ENCODE results near the gene GRIK1.

The GRIK1 gene

GRCh38 chr21:29788752-29789151 is 151.0 kb downstream of the GRIK1 start:
- Histone ChIP-seq H3K27ac (ENCODE audit: low read length) (no peak overlapping the region), H3K27me3 (ENCODE audit: control insufficient read depth in 1 of 2, insufficient read depth in 2 of 2, low read length in 2 of 2) (no peaks in the 10 kb centered on the region), H3K4me1 (ENCODE audit: control insufficient read depth, insufficient read depth, low read length) (no peaks in the 10 kb centered on the region), H3K9ac (ENCODE audit: low read length in 2 of 2) (no peak overlapping the region), H3K36me3 (ENCODE audit: control insufficient read depth in 2 of 2, insufficient read depth in 2 of 2, low read length in 2 of 2) (no peaks in the 10 kb centered on the region), H3K9me3 (ENCODE audit: control insufficient read depth in 2 of 2, low read length in 2 of 2) (no peaks in the 10 kb centered on the region), H3K4me3 (ENCODE audit: low read length in 2 of 2) (no peak overlapping the region)

- H3K9me3 ChIP-seq (ENCODE audit: control insufficient read depth in 2 of 2, low read length in 2 of 2): no peaks in the 10 kb centered on the region
- H3K9ac ChIP-seq (ENCODE audit: low read length in 2 of 2): no peak overlapping the region
- no peak overlapping the region for H3K4me3 ChIP-seq (ENCODE audit: low read length in 2 of 2)
- H3K4me1 ChIP-seq (ENCODE audit: control insufficient read depth, insufficient read depth, low read length): no peaks in the 10 kb centered on the region
- H3K36me3 ChIP-seq (ENCODE audit: control insufficient read depth in 2 of 2, insufficient read depth in 2 of 2, low read length in 2 of 2): no peaks in the 10 kb centered on the region
- no peak overlapping the region for H3K27ac ChIP-seq (ENCODE audit: low read length)
- no peaks in the 10 kb centered on the region for H3K27me3 ChIP-seq (ENCODE audit: control insufficient read depth in 1 of 2, insufficient read depth in 2 of 2, low read length in 2 of 2)
Observed at GRCh38 chr21:29787361-29787909, 152.4 kb downstream of the GRIK1 start.

GRCh38 chr21:29786496-29787360 is 153.1 kb downstream of the GRIK1 start:
- H3K27me3 ChIP-seq (ENCODE audit: control insufficient read depth in 1 of 2, insufficient read depth in 2 of 2, low read length in 2 of 2): no peaks in the 10 kb centered on the region
- H3K4me1 ChIP-seq (ENCODE audit: control insufficient read depth, insufficient read depth, low read length): no peaks in the 10 kb centered on the region
- no peak overlapping the region for H3K4me3 ChIP-seq (ENCODE audit: low read length in 2 of 2)
- no peak overlapping the region for H3K27ac ChIP-seq (ENCODE audit: low read length)
- no peaks in the 10 kb centered on the region for H3K9me3 ChIP-seq (ENCODE audit: control insufficient read depth in 2 of 2, low read length in 2 of 2)
- no peak overlapping the region for H3K9ac ChIP-seq (ENCODE audit: low read length in 2 of 2)
- no peaks in the 10 kb centered on the region for H3K36me3 ChIP-seq (ENCODE audit: control insufficient read depth in 2 of 2, insufficient read depth in 2 of 2, low read length in 2 of 2)

- H3K9me3 ChIP-seq (ENCODE audit: control insufficient read depth in 2 of 2, low read length in 2 of 2): no peaks in the 10 kb centered on the region
- no peaks in the 10 kb centered on the region for H3K4me1 ChIP-seq (ENCODE audit: control insufficient read depth, insufficient read depth, low read length)
- H3K9ac ChIP-seq (ENCODE audit: low read length in 2 of 2): no peak overlapping the region
- H3K4me3 ChIP-seq (ENCODE audit: low read length in 2 of 2): no peak overlapping the region
- H3K27me3 ChIP-seq (ENCODE audit: control insufficient read depth in 1 of 2, insufficient read depth in 2 of 2, low read length in 2 of 2): no peaks in the 10 kb centered on the region
- H3K27ac ChIP-seq (ENCODE audit: low read length): no peak overlapping the region
- H3K36me3 ChIP-seq (ENCODE audit: control insufficient read depth in 2 of 2, insufficient read depth in 2 of 2, low read length in 2 of 2): no peaks in the 10 kb centered on the region
Observed at GRCh38 chr21:29777160-29777559, 162.6 kb downstream of the GRIK1 start.

- Histone ChIP-seq H3K27ac (ENCODE audit: low read length) (no peak overlapping the region), H3K9ac (ENCODE audit: low read length in 2 of 2) (no peak overlapping the region), H3K27me3 (ENCODE audit: control insufficient read depth in 1 of 2, insufficient read depth in 2 of 2, low read length in 2 of 2) (no peaks in the 10 kb centered on the region), H3K4me1 (ENCODE audit: control insufficient read depth, insufficient read depth, low read length) (no peaks in the 10 kb centered on the region), H3K9me3 (ENCODE audit: control insufficient read depth in 2 of 2, low read length in 2 of 2) (no peaks in the 10 kb centered on the region), H3K36me3 (ENCODE audit: control insufficient read depth in 2 of 2, insufficient read depth in 2 of 2, low read length in 2 of 2) (no peaks in the 10 kb centered on the region), H3K4me3 (ENCODE audit: low read length in 2 of 2) (no peak overlapping the region)
Observed at GRCh38 chr21:29775462-29775861, 164.3 kb downstream of the GRIK1 start.

GRCh38 chr21:29771491-29772066 is 168.2 kb downstream of the GRIK1 start:
- Histone ChIP-seq H3K27me3 (ENCODE audit: control insufficient read depth in 1 of 2, insufficient read depth in 2 of 2, low read length in 2 of 2) (no peaks in the 10 kb centered on the region), H3K4me3 (ENCODE audit: low read length in 2 of 2) (no peak overlapping the region), H3K4me1 (ENCODE audit: control insufficient read depth, insufficient read depth, low read length) (no peaks in the 10 kb centered on the region), H3K9ac (ENCODE audit: low read length in 2 of 2) (no peak overlapping the region), H3K27ac (ENCODE audit: low read length) (no peak overlapping the region), H3K9me3 (ENCODE audit: control insufficient read depth in 2 of 2, low read length in 2 of 2) (no peaks in the 10 kb centered on the region), H3K36me3 (ENCODE audit: control insufficient read depth in 2 of 2, insufficient read depth in 2 of 2, low read length in 2 of 2) (no peaks in the 10 kb centered on the region)

- H3K9me3 ChIP-seq (ENCODE audit: control insufficient read depth in 2 of 2, low read length in 2 of 2): no peaks in the 10 kb centered on the region
- H3K4me1 ChIP-seq (ENCODE audit: control insufficient read depth, insufficient read depth, low read length): no peaks in the 10 kb centered on the region
- no peaks in the 10 kb centered on the region for H3K27me3 ChIP-seq (ENCODE audit: control insufficient read depth in 1 of 2, insufficient read depth in 2 of 2, low read length in 2 of 2)
Observed at GRCh38 chr21:29763674-29764073, 176.1 kb downstream of the GRIK1 start.

GRCh38 chr21:29762570-29763082 is 177.2 kb downstream of the GRIK1 start:
- H3K4me1 ChIP-seq (ENCODE audit: control insufficient read depth, insufficient read depth, low read length): no peaks in the 10 kb centered on the region
- H3K27ac ChIP-seq (ENCODE audit: low read length): no peak overlapping the region
- no peak overlapping the region for H3K9ac ChIP-seq (ENCODE audit: low read length in 2 of 2)
- H3K4me3 ChIP-seq (ENCODE audit: low read length in 2 of 2): no peak overlapping the region
- H3K27me3 ChIP-seq (ENCODE audit: control insufficient read depth in 1 of 2, insufficient read depth in 2 of 2, low read length in 2 of 2): no peaks in the 10 kb centered on the region
- no peaks in the 10 kb centered on the region for H3K36me3 ChIP-seq (ENCODE audit: control insufficient read depth in 2 of 2, insufficient read depth in 2 of 2, low read length in 2 of 2)
- no peaks in the 10 kb centered on the region for H3K9me3 ChIP-seq (ENCODE audit: control insufficient read depth in 2 of 2, low read length in 2 of 2)

More at GRCh38 chr21:29763674-29764073, 176.1 kb downstream of the GRIK1 start:
- Histone ChIP-seq H3K27ac (ENCODE audit: low read length) (no peak overlapping the region), H3K4me3 (ENCODE audit: low read length in 2 of 2) (no peak overlapping the region), H3K36me3 (ENCODE audit: control insufficient read depth in 2 of 2, insufficient read depth in 2 of 2, low read length in 2 of 2) (no peaks in the 10 kb centered on the region), H3K9ac (ENCODE audit: low read length in 2 of 2) (no peak overlapping the region)

- Histone ChIP-seq H3K27me3 (ENCODE audit: control insufficient read depth in 1 of 2, insufficient read depth in 2 of 2, low read length in 2 of 2) (no peaks in the 10 kb centered on the region), H3K9me3 (ENCODE audit: control insufficient read depth in 2 of 2, low read length in 2 of 2) (no peaks in the 10 kb centered on the region), H3K9ac (ENCODE audit: low read length in 2 of 2) (no peak overlapping the region), H3K4me3 (ENCODE audit: low read length in 2 of 2) (no peak overlapping the region), H3K27ac (ENCODE audit: low read length) (no peak overlapping the region), H3K36me3 (ENCODE audit: control insufficient read depth in 2 of 2, insufficient read depth in 2 of 2, low read length in 2 of 2) (no peaks in the 10 kb centered on the region), H3K4me1 (ENCODE audit: control insufficient read depth, insufficient read depth, low read length) (no peaks in the 10 kb centered on the region)
Observed at GRCh38 chr21:29753216-29753615, 186.6 kb downstream of the GRIK1 start.

GRCh38 chr21:29751473-29752185 is 188.2 kb downstream of the GRIK1 start:
- H3K27ac ChIP-seq (ENCODE audit: low read length): no peak overlapping the region
- no peaks in the 10 kb centered on the region for H3K36me3 ChIP-seq (ENCODE audit: control insufficient read depth in 2 of 2, insufficient read depth in 2 of 2, low read length in 2 of 2)
- no peak overlapping the region for H3K4me3 ChIP-seq (ENCODE audit: low read length in 2 of 2)
- no peaks in the 10 kb centered on the region for H3K27me3 ChIP-seq (ENCODE audit: control insufficient read depth in 1 of 2, insufficient read depth in 2 of 2, low read length in 2 of 2)
- H3K9me3 ChIP-seq (ENCODE audit: control insufficient read depth in 2 of 2, low read length in 2 of 2): no peaks in the 10 kb centered on the region
- H3K4me1 ChIP-seq (ENCODE audit: control insufficient read depth, insufficient read depth, low read length): no peaks in the 10 kb centered on the region
- no peak overlapping the region for H3K9ac ChIP-seq (ENCODE audit: low read length in 2 of 2)

All from stomach smooth muscle (tissue), 2 donors.